GM12872 (cell line): ENCODE results near the gene GALNT15.

Experiments
- CTCF ChIP-seq: IDR thresholded peaks from 3 replicates; pipeline ENCODE4 v1.5.1; 2011; ENCODE audit warnings: low read depth, mild to moderate bottlenecking, low read length, moderate library complexity; ENCODE audit not compliant: insufficient read depth

Gene GALNT15

GRCh38 chr3:16137044-16137443 lies 37.4 kb upstream of the GALNT15 start:
- no peak for TF ChIP-seq CTCF

GRCh38 chr3:16137977-16138376 lies 36.5 kb upstream of the GALNT15 start:
- TF ChIP-seq CTCF = no peak

DNA sequence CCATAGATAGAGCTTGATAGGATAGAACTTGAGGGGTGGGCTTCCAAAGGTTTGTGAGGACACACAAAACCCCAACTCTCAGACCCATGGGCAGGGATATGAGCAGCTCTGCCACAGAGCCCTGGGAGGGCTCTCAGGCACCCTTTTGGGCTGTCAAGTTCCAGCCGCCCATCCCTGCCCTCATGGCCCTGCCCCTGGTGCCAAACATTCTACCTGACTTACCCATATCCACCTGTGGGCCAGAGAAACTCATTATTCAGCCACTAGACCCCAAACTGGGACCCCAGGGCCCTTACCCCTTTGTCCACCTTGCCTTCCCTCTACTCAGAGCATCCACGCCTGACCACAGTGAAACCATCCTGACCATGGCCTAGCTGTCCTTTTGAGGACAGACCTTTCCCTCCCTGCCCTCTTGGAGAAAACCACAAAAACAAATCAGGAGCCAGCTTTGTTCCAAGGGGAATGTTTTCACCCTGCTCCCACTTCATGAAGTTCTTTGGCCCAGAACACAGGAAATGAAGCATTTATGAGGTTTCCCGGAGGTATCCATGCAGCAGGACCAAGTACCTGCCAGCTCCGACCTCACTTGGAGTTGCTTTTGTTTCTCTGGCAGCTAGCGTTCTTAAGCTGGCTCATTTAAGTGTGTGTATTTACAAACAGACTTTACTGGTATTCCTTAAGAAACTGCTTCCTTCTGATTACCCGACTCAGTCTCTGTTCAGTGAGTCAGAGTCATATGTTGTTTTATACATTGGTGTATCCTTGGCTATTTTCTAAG lies 34.2 kb upstream of the GALNT15 start:
- no peak for TF ChIP-seq CTCF

DNA sequence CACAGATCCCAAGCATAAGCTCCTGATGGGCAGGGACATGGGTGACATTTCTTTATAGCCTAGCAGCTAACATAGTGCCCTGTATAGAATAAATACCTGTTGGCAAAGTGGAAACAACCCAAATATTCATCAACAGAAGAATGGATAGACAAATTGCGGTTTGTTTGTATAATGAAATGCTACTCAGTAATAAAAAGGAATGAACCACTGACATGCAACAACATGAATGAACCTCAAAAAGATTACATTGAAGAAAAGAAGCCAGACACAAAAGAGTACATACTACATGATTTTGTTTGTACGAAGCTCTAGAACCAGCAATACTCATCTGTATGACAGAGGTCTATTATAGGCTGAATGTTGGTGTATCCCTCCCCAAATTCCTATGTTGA lies 33.6 kb upstream of the GALNT15 start:
- no peak for TF ChIP-seq CTCF

DNA sequence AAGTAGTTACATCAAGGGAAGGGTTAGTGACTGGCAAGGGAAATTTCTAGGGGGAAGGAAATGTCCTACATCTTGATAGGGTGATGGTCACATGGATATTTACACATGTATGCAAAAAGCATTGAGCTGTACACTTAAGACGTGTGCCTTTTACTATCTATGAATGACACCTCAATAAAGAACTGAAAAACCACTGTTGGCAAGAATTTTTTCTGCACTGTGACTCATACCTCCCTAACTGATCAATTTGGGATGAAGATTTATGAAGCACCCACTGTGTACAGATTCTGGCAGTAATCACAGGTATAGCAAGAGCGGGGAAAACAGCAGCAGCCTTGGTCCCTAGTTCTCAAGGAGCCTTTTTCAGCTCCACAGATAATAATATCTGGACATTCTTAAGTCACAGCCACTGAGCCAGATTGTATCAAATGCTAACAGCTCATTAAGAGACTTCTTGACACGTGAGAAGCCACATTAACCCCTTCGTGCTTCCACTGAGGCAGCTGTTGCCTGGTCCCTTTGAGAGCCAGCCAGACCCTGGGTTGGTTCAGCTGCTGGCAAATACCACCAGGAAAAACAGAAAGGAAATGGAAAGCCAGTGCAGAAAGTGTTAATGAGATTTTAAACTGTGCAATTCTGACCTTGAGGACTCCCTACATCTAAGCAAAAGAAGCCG lies 32.0 kb upstream of the GALNT15 start:
- TF ChIP-seq CTCF = no peak

DNA sequence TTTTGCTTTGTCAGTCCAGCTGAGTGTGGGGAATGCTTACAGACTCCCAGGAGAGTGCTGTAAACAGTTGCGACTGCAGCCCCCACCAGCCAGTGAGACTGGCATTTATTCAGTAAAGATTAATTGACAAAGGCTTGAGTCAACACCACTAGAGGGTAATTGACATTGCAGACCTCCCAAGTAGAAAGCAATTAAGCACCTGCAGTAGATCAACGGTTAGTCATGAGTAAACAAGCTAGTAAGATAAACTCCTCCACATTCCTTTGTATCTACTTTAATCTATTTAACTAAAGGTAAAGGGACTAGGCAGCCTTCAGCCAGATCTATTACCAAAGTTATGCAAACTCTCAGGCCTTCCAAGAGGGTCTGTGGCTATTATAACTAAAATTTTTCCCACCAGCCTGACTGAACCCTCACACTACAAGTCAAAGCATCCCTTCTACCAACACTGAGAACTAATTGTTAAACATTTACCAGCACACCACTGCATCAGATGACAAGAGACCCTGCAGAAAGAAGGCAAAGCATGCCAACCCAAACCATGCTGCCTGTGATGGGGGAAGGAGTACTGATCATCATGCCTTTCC lies 30.5 kb upstream of the GALNT15 start:
- TF ChIP-seq CTCF = no peak

DNA sequence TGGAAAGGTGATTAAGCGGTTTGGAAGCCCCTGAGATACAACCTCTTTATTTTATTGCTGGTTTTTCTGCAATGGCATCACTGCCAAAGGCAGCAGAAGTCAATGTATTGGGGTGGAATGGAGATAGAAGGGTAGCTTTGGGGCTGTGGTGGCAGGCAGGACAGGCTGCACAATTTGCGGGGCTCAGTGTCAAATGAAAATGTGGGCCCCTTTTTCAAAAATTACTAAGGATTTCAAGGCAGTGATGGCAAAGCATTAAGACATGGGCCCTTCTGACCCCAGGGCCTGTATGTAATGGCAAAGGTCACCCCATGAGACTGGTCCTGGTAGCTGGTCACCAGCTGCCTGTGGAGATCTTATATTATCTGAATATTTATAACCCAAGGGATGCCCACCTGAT lies 29.3 kb upstream of the GALNT15 start:
- no peak for TF ChIP-seq CTCF
